GM20000 (cell line): Measurements from ENCODE around the gene SLC22A23.

Experiments
- DNase-seq: peaks from one replicate; pipeline ENCODE4 v3.0.0; 2012; ENCODE audit warnings: low spot score
- CTCF ChIP-seq: IDR thresholded peaks from 2 replicates; pipeline ENCODE4 v1.5.1; 2012; ENCODE audit warnings: mild to moderate bottlenecking, control low read depth; ENCODE audit errors: extremely low read depth, missing control alignments

SLC22A23 gene

DNA sequence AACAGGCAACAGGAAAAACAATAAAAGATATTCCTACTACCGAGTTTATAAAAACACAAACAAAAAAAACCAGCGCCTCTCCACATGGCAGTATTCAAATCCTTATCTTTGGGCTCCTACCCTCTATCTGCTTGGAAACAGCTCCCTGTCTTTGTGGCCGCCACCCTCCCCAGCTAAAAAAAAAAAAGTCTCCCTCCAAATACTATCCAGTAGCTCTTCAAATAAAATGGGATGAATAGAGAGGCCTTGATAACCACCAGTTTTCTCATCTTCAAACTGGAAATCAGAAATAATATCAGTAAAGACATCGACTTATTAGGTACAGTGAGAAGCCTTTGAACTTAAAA is 101.9 kb downstream of the SLC22A23 start:
- DNase-seq: no peak
- TF ChIP-seq CTCF: no peak

GRCh38 chr6:3353939-3354338 is 102.9 kb downstream of the SLC22A23 start:
- no peak for TF ChIP-seq CTCF

GRCh38 chr6:3353213-3353903 is 103.5 kb downstream of the SLC22A23 start:
- TF ChIP-seq CTCF: no peak
- no peak for DNase-seq

More at GRCh38 chr6:3353939-3354338, 102.9 kb downstream of the SLC22A23 start:
- DNase-seq: no peak

DNA sequence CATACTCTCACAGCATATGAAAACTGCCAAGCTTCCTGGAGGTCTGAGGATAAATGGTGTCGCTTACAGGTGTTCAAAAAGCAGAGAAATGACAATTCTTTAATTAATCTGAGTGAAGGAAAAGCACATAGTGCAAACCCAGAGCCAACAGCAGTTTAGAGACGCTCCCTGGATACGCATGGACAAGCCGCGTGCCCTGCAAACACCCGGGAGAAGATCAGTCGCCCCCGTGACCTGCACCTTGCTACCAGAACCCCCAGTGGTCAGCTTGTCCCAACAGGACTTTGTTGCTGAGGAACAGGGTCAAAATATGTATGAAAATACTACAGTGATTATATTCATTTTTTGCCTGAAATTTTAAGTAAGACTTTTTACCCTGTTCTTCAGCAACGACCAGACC is 104.2 kb downstream of the SLC22A23 start:
- no peak for TF ChIP-seq CTCF
- no peak for DNase-seq

DNA sequence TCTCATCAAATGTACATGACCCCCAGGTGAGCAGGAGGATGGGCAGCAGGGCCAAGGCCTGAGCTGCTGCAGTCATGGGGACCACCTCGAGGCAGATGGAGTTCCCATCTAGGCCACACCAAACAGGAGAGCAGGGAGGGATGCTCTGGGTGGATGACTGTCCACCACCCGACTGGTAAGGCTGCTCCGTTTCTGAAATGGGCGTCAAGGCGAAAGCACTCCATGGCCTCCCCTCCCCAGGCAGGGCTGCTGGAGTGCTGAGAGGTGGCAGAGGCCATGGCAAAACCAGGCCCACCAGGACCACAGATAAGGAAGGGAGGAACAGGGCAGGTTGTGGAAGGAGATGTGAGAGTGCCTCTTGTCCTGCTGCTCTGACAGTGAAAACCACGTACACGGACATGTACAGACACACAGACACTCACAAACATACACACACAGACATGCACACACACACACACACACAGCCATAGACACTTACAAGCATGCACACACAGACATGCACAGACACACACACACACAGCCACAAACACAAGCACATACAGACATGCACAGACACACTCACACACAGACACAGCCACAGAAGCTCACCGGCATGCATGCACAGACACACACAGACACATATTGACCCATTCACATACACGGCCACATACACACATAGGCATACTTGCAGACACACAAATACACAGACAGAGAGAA is 104.9 kb downstream of the SLC22A23 start:
- DNase-seq: no peak
- TF ChIP-seq CTCF: no peak

GRCh38 chr6:3351105-3351676 is 105.7 kb downstream of the SLC22A23 start:
- TF ChIP-seq CTCF: no peak
- DNase-seq: no peak

- no peak for TF ChIP-seq CTCF
Observed at GRCh38 chr6:3350252-3350796, 106.5 kb downstream of the SLC22A23 start.

More at GRCh38 chr6:3350252-3350796, 106.5 kb downstream of the SLC22A23 start:
- DNase-seq: no peak
